HG03196 (cell line): ENCODE data around the gene PDZD7.
A peak's percentile ranks its signal among the peaks of the same experiment; 100 is the strongest.

Experiments used
- ATAC-seq: cut with Tn5 transposase; IDR thresholded peaks from one replicate; pipeline ENCODE4 v1.9.1; 2021; ENCODE audit not compliant: unreplicated experiment

PDZD7 gene

DNA sequence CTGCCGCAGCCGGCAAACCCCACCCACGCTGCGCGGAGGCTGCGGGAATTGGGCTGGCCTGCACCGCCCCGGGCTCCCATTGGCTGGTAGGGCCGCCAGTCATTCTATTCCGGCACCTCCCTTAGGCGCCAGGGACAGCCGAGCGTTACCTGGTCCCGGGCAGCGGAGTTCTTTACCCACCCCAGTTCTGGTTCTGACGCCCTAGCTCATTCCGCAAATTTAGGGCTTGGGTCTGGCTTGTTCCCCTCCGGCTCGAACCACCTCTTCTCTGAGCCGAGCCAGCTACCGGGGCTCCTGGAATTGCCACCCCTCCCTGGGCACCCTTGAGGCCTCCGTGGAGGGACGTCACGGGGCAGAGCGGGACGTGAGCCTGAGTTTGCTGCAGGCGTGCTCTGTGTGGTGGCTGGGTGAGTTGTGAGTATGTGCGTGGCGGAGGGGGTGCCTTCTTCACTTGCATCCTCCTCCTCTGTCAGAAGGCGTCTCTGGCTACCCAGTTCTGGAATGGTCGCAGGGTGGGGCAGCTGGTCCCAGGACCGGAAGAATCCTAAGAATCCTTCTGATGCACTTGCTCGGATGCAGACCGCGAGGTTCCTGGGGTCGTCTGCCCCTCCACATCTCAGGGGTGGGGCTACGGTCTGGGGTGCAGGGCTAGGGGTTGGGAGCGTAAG is at the start of gene PDZD7, which contains the start of gene SFXN3:
TSS of gene PDZD7 (minus strand) at position 2 of the 668 bp plus-strand sequence. CDS start 910 bp downstream, outside the sequence.
TSS of gene SFXN3 (plus strand) at position 107 of the 668 bp plus-strand sequence. CDS start 3,461 bp downstream, outside the sequence.
- ATAC-seq = peak; percentile 83

DNA sequence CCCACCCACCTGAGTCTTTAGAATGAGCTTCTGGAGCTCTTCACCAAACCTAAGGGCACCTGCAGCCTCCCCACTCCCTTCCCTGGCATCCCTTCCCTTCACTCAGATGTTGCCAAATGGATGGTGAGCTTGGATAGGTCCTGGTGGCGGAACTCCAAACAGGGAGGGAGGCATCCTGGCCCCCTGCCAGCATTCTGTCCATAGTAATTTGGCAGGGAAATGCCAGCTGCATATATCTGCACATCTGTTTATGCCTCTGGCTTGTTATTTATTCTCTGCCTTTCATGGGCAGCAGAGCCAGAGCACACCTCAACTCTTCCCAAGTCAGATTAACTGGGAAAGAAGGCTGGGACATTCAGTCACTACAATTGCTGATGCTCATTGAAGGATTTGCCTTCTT is 48.9 kb upstream of the PDZD7 start:
- ATAC-seq = no peak

- ATAC-seq = no peak
These were observed 45.7 kb upstream of the PDZD7 start for GRCh38 chr10:101076630-101077029.

DNA sequence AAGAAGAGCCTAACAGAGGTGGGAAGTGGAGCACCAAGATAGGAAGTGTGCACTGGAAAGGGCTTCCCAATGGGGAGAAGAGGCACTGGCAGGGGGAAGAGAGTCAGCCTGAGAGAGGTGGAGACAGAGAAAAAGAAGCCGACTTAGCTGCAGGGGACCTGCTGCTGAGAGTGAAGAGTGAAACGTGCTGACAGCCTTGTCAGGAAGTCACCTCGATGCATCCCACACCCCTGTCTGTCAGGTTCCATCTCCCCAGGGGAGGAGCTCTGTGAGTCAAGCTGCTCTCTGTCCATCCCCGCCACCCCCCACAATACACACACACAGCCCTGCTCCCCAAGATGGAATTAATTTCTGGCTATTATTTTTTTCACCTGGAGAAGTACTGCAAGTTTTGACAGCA is 44.8 kb upstream of the PDZD7 start:
- ATAC-seq = no peak

GRCh38 chr10:101073631-101074030 is 42.7 kb upstream of the PDZD7 start:
- no peak for ATAC-seq

GRCh38 chr10:101072923-101073322 is 42.0 kb upstream of the PDZD7 start:
- ATAC-seq = no peak

GRCh38 chr10:101071885-101072433 is 41.0 kb upstream of the PDZD7 start:
- no peak for ATAC-seq

DNA sequence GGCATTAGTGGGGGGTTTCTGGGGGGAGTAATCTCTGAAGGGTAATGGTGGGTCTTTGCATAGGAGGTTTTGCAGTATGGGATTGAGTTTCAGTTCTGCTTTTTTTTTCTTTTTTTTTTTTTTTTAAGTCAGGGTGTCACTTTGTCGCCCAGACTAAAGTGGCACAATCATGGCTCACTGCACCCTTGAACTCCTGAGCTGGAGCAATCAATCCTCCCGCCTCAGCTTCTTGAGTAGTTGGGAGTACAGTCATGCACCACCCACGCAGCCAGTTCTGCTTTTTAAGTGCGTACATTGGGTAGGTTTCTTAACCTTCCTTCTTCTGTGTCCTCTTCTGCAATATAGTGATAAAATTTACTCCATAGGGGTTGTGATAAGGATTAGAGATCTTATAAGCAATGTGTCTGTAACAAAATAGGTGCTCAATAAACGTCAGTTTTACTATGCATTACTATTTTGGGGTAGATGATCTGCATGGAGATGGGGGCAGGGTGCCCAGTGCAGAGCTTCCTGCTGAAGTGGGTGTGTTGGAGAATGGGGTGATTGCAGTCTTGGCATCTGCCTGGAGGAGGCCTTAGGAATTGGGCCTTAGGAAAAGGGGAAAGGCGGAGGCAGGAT is 40.4 kb upstream of the PDZD7 start:
- no peak for ATAC-seq

DNA sequence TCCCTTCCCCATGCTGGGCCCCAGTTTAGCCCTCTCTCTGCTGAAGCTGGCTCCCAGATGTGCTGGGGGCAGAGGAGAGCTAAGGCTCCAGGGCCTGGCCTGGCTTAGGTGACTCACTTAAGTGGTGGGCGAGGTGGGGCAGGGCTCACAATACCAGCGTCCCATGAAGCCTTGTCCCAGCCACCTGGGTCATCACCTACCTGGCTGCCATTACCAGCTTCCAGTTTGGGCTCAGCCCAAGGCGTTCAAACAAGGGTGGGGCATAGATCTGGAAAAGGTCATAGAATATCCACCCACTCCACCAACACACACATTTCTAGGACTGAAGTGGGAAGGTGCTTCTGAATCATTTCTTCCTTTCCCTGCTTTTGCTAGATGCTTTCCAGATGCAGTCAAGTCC is 39.2 kb upstream of the PDZD7 start:
- no peak for ATAC-seq

GRCh38 chr10:101069441-101069840 is 38.5 kb upstream of the PDZD7 start:
- ATAC-seq = no peak

- ATAC-seq = peak; percentile 53
These were observed 36.6 kb upstream of the PDZD7 start for GRCh38 chr10:101067356-101068083.

- ATAC-seq = no peak
These were observed 36.0 kb upstream of the PDZD7 start for GRCh38 chr10:101066896-101067355.

GRCh38 chr10:101066146-101066895 is 35.4 kb upstream of the PDZD7 start:
- no peak for ATAC-seq

DNA sequence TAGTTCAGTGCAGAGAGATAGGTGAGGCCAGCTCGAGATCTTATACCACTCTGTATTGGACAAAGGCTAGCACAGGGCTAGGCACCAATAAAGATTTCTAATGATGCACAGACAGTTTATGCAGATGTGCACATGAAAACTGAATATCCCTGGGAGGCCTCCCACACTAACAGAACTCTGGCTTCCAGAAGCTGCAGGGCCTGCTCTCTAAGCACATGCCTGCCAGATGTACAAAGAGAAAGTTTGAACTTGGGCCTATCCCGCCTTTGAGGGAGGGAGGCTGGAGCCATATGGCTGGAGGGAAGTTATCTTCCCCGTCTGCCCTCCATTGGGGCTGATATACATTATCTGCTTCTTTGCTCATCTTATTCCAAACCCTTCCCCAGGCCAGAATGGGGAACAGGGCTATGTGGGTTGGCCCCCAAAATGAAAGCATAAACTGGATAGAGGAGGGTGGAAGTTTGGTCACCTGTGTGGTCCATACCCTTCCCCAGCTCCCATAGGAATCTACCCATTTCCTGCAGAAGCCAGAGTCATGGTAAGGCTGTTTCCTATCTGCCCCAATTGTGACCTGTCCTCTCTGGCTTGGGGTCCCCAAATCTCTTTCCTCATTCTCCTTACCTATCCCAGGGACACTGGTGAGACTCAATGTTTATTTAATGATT is 34.7 kb upstream of the PDZD7 start:
- ATAC-seq = no peak

- no peak for ATAC-seq
These were observed 33.6 kb upstream of the PDZD7 start for GRCh38 chr10:101064415-101065030.

- ATAC-seq = no peak
These were observed 32.9 kb upstream of the PDZD7 start for GRCh38 chr10:101063548-101064414.

DNA sequence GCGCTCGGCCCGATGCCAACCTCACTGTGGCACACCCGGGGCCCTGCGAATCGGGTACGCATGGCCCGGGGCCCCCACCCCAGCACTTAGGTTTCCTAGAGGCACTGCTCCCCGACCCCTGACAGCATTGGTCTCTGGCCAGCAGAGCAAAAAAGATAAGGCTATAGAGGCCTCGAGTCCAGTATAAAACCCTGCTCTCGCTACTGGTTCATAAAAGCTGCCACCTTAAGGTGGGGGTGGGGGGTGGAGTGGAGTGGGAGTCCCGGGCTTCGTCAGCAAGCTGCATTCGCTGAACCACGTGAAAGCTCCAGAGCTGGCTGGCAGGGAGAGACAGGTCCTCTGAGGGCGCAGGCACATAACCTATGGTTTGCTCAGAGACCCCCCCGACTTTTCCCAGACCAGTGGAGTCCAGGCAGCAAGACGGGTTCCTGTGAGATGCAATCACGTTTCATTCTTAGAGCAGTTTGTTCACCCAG is 32.2 kb upstream of the PDZD7 start:
- ATAC-seq = no peak

DNA sequence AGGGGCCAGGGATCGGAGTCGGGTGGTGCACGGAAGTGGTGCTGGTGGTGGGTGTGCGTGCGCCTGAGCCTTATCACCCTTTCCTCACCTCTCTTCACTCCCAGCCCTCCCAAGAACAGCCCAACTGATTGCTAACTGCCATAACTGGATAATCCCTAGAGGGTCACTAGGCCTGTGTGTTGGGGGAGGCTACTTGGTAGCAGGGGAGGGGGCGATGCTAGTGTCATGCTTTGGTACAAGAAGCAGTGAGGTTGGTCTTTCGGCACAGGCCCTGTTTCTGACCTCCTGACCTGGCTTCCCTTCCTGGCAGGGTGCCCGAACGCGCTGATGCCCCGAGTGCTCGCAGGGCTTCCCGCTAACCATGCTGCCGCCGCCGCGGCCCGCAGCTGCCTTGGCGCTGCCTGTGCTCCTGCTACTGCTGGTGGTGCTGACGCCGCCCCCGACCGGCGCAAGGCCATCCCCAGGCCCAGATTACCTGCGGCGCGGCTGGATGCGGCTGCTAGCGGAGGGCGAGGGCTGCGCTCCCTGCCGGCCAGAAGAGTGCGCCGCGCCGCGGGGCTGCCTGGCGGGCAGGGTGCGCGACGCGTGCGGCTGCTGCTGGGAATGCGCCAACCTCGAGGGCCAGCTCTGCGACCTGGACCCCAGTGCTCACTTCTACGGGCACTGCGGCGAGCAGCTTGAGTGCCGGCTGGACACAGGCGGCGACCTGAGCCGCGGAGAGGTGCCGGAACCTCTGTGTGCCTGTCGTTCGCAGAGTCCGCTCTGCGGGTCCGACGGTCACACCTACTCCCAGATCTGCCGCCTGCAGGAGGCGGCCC is 31.5 kb upstream of the PDZD7 start:
- ATAC-seq = no peak
